Measurements from ENCODE around the gene PRKCE.
"Not testable (repeated sequence)": the region's sequence is repeated elsewhere in the genome, so short reads cannot be mapped to it uniquely, and the experiment has no call there.

- TF ChIP-seq CTCF (conservative IDR thresholded peaks at IDR 0.05; ENCODE audit: low read depth in 2 of 2); EZH2 (IDR thresholded peaks at IDR 0.05; ENCODE audit: low read depth, unreplicated experiment); EZH2phosphoT487 (IDR thresholded peaks at IDR 0.05; ENCODE audit: unreplicated experiment); JUNB (IDR thresholded peaks at IDR 0.05; ENCODE audit: unreplicated experiment): not testable (repeated sequence)
Observed at GRCh38 chr2:45695480-45696007, 44.1 kb downstream of the PRKCE start.
